GM18505 (cell line): ENCODE measurements around the gene ATF7.
"Not testable (repeated sequence)": the region's sequence is repeated elsewhere in the genome, so short reads cannot be mapped to it uniquely, and the experiment has no call there.

Experiments
- ATAC-seq: cut with Tn5 transposase; IDR thresholded peaks from one replicate; pipeline ENCODE4 v1.9.1; 2021; ENCODE audit not compliant: unreplicated experiment
- POLR2A ChIP-seq: IDR thresholded peaks from 4 replicates; pipeline ENCODE4 v1.6.1; 2011; ENCODE audit warnings: borderline replicate concordance; ENCODE audit not compliant: insufficient read depth, insufficient read length; ENCODE audit errors: extremely low read depth

ATF7 gene

DNA sequence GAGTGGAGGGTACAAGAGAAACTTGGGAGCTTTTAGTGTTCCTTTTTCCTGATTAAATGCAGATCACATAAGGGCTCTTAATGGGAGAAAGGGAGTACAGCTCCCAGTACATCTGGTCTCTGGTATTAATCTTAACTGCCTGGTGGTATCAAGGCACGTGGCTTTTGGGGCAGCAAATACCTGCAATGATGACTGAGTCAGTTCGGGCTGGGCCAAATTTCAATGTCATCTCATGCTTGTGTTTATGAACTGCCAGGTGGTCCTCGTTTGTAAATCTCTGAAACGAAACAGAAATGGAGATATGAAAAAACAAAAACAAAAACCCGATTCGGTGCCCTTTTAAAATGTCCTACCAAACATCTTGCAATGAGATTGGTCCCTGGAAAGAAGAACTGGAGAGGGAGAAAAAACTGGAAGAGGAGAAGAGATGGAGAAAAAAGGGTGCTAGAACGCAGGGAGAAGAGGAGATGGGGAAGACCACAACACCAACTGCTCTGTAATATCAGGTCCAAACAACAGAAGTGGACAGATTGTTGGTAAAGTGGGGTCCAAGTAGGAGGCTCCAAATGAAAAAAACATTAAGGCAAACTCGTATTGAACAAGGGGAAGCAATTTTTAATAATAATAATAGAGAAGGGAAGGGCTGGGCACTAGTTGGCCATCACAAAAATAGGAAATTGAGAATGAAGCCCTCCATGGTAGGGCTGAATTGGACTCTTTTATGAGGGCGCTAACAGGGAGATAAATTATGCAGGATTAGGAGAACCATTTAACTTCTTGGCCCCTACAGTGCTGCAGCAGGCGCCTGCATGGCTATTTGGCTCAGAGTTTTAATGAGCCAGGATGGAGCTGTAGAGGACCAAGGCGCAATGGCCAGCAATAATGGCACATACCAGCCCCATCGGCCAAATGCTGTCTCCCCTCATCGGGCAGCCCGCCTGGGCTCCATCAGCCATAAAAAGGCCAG is 73.5 kb downstream of the ATF7 start:
- TF ChIP-seq POLR2A = no peak

GRCh38 chr12:53551889-53552291 is 74.3 kb downstream of the ATF7 start:
- TF ChIP-seq POLR2A = no peak
- no peak for ATAC-seq

More for the DNA sequence above, 73.5 kb downstream of the ATF7 start:
- ATAC-seq = no peak

DNA sequence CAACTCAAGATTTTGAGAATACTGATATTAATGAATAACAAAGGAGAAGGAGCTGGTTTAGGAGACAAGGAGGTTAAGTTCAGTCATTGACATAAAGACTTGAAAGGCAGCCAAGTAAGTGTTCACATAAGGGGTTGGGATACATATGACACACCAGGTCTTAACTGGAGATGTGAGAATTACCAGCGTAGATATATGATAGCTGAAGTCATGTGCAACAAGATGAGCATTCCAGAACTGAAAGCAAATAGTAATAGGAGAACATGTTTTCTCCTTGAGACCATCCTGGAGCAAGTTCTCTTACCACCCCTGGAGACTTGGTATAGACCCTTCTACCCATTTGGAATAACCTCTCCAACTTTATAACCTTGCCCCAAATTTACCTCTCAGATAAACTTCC is 75.6 kb downstream of the ATF7 start:
- no peak for TF ChIP-seq POLR2A
- no peak for ATAC-seq

- ATAC-seq = not testable (repeated sequence)
Measured at GRCh38 chr12:53550131-53550530, 76.1 kb downstream of the ATF7 start.

GRCh38 chr12:53548354-53548753 is 77.8 kb downstream of the ATF7 start:
- ATAC-seq = not testable (repeated sequence)

DNA sequence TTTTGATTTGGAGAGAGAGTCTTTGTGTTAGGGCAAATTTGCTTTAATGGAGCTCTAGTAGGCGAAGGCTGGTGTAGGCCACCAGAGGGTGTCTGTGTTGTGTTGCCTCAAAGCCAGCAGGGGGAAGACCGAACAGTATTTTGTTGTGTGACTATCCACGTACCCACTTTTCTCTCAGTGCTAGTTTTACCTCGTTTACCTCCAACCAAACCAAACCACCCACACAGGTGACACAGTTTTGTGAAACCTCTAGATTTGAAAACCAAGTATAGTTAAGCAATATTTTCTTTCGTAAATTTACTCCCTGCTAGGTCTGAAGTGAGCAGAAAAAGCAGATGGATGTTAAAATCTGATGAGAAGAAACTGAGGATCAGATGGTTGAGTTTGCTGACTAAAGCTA is 82.6 kb downstream of the ATF7 start:
- no peak for TF ChIP-seq POLR2A
- peak; percentile 76 for ATAC-seq

DNA sequence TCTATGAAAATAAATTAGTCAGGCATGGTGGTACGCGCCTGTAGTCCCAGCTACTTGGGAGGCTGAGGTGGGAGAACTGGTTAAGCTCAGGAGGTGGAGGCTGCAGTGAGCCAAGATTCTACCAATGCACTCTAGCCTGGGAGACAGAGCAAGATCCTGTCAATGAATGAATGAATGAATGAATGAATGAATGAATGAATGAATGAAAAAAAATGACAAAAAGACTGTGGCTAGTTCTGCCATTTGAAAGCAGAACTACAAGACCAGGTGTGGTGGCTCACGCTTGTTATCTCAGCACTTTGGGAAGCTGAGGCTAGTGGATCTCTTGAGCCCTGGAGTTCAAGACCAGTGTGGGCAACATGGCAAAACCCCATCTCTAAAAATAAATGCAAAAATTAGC is 86.7 kb downstream of the ATF7 start:
- TF ChIP-seq POLR2A = no peak
- no peak for ATAC-seq

DNA sequence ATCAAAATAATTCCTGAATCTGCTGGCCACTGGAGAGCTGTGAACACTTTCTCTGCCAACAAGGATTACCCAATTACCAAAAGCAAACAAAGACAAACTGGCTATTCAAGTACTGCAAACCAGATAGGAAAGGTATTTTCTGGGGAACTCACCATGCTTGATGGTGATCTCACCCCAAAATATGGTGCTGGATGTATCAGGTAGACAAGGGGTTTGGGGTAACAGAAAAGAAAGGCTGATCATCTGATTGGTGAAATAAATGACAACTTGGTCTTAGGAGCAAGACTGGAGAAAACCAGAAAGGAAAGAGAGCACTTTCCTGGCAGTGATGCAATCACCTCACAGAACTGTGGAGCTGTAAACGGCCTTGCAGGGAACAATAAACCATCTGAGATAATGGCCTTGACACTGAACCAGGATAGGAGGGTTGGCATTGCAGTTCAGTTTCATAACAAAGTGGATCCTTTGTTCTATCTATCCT is 87.9 kb downstream of the ATF7 start:
- ATAC-seq = no peak
- TF ChIP-seq POLR2A = no peak

- ATAC-seq = no peak
- no peak for TF ChIP-seq POLR2A
Measured at GRCh38 chr12:53536962-53537361, 89.2 kb downstream of the ATF7 start.

GRCh38 chr12:53533471-53533870 is 92.7 kb downstream of the ATF7 start:
- no peak for ATAC-seq

DNA sequence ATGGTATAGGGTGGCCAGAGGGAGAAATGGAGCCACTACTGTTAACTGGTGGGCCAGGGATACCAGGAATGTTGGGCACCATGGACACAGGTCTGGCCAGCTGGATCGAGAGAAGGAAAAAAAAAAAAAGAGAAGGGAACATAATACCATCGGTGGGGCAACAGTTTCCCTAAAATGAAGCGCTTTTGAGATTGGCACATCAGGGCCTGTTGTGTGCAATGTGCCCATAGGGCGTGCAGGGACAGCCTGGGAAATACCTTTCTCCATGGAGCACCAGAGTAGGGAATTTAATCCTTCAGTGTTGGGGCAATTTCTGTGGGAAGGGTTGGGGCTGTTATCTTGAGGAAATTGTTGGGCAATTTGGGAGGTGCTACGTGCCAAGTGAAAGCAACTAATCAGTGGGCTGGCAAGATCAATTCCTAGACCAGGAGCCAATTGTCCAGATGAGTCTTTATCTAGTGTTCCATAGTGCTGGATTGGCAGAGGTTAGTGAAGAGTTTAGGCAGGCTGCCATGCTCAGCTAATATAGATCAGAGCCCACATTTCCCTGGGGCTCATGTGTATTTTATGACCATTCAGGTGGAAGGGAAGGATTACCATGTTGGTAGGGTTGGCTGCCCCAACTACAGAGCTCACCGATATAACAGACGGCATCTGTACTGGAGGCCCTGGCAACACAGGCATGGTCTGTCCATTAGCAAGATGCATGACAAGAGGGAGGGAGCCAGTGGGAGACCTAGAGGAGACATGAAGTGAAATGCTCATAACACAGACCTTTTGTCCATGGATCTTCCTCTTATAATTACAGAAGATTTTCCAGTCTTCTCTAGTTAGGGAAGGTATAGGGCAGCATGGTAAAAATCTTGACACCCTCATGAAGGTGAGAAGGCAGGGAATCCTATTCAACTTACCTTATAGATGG is 93.4 kb downstream of the ATF7 start:
- TF ChIP-seq POLR2A = no peak
- no peak for ATAC-seq

More at GRCh38 chr12:53533471-53533870, 92.7 kb downstream of the ATF7 start:
- no peak for TF ChIP-seq POLR2A

- no peak for TF ChIP-seq POLR2A
- no peak for ATAC-seq
Measured at GRCh38 chr12:53532021-53532420, 94.2 kb downstream of the ATF7 start.

- no peak for ATAC-seq
- no peak for TF ChIP-seq POLR2A
Measured at GRCh38 chr12:53530920-53531319, 95.3 kb downstream of the ATF7 start.
